ENCODE measurements around the gene RNF212B.
A peak's percentile ranks its signal among the peaks of the same experiment; 100 is the strongest.
"Not testable (repeated sequence)": the region's sequence is repeated elsewhere in the genome, so short reads cannot be mapped to it uniquely, and the experiment has no call there.

Gene RNF212B

DNA sequence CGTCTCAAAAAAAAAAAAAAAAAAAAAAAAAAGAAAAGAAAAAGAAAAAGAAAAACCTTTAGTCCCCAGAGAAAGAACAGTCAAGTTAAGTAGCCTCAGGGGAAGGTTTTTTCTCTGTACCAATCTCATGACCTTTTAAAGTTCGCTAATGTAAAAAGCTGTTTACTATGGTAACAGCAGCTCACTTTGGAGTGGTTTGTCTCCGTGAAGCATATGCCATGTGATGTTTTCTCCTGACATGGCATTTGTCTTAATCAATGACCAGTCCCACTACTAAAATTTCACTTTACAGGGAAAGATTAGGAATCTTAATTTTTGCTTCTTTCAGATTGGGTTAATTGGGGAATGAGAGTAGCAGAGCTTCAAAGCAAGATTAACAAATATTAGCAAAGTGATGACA, 4.3 kb downstream of the RNF212B start:
- DNase-seq (ENCODE audit: low read depth in 2 of 2, low spot score in 1 of 2), result no peak

DNA sequence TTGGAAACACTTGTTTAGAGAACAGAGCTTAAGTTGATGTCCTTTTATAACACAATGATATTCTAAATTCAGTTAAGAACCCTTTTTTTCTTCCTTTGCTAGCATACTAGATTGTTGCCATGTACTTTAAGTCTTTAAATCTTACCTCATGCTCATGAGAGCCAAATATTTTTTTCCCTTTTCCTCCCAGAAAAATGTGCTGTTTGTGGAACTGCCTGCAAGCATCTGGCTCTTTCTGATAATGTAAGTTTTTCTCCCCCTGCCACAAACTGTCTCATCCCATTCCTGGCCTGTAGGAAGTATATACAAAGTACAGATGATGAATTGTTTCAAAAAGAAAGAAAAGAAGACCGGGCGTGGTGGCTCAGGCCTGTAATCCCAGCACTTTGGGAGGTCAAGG, 5.3 kb downstream of the RNF212B start:
- DNase-seq (ENCODE audit: low read depth in 2 of 2, low spot score in 1 of 2), result no peak

DNA sequence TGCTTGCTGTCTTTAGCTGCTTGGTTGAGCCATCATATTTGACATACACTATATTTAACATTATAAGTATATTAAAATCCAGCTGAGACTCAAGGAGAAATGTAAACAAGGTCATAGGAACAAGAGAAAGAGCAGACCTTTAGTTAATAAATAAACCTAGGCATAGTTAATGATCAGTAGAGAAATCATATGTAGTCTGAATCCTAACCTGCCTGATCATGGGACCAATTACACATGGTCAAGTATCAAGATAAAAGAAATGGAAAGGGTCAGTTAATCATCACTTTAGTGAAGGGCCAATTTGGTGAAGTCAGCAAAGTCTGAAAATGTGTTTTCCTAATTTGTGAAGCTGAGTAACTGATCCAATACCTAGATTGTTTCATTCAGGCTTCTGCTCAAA, 7.5 kb downstream of the RNF212B start:
- DNase-seq (ENCODE audit: low read depth in 2 of 2, low spot score in 1 of 2), result no peak

DNA sequence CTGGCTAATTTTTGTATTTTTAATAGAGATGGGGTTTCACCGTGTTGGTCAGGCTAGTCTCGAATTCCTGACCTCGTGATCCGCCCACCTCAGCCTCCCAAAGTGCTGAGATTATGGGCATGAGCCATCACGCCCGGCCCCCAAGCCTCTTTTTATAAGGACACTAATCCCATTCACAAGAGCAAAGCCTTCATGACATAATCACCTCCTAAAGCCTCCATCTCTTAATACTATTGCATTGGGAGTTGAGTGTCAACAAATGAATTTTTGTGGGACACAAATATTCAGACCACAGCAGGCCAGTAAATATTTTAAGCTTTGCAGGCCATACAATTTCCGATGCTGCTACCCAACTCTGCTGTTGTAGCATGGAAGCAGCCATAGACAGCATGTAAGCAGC, 10.9 kb downstream of the RNF212B start:
- DNase-seq (ENCODE audit: low read depth in 2 of 2, low spot score in 1 of 2), result no peak

DNA sequence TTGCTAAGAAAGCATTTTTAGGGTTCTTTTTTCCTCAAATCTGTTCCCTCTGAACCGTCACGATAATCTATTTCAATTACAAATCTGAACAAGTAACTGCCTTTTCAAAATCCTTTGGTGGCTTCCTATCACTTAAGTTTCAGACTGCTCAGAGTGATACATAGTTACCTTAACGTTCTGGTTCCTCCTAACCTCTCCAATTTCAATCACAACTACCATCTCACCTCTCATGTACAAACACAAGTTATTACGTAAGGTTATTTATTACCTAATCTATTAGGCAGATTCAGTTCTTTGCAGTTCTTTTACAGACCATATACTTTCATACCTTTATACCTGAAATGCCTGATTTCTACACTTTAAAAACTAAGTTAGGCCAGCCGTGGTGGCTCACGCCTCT, 12.1 kb downstream of the RNF212B start:
- no peak for DNase-seq (ENCODE audit: low read depth in 2 of 2, low spot score in 1 of 2)

DNA sequence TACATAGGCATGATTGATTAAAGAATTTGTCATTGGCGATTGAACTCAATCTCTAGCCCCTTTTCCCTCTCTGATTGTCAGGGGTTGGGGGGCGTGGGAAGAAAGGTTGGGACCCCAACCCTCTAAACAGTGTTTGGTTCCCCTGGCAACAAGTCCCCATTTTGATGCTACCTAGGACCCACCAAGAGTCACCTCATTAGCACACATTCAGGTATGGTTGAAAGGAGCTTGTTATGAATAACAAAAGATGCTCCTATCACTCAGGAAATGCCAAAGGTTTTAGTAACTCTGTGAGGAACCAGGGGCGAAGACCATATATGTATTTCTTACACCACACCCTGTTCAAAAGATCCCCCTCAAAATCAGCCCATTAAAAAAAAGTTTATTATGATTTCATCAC, 14.3 kb downstream of the RNF212B start:
- DNase-seq (ENCODE audit: low read depth in 2 of 2, low spot score in 1 of 2), result no peak

DNA sequence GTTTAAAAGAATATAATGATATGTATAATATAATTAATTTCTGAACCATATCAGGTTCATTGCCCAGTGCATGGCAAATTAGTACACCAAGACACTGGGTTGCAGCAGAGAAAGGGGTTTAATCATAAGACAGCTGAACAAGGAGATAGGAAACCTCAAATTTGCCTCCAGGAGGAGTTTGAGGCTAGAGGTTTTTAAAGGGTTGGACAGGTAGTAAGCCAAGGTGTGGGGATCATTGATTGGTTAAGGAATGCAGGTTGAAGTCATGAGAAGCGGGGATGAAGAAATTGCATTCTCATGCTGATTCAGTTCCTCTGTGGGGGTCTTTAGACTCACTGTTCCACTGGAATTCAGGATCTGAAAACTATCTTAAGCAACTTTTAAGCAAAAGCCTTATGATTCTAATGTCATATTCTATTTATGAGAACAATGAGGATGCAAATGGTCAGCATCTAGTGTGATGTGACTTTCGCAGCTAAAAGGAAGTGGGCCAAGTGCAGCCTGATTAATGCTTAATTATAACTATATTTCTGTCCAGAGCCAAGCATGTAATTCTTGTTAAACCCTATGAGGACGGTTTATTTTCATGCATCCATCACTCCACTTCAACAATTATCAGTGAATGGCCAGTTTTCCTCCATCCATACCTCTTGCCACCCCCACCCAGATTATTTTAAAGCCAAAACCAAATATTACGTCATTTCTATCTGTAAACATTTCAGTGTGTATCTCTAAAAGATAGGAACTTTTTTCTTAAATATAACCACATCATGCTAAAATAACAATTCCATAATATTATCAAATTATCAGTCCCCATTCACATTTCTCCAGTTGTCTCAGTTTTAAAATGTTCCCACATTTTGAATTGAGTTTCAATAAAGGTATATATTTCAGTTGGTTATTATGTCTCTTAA, 14.9 kb downstream of the RNF212B start:
- no peak for DNase-seq (ENCODE audit: low read depth in 2 of 2, low spot score in 1 of 2)

DNA sequence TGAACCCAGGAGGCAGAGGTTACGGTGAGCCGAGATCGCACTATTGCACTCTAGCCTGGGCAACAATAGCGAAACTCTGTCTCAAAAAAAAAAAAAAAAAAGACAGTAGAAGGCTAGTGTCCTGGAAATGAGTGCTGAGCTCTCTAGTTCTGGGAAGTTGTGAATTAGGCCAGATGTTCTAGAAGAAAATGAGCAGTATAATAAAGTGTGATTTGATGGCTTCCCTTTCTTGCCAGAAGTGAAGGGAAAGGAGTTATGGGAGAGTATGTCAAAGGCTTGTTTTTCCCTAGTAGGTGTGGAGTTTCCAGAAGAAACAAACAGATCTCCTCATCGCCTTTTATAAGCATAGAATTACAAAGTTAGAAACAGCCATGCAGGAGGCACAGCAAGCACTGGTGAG, 20.5 kb downstream of the RNF212B start:
- no peak for DNase-seq (ENCODE audit: low read depth in 2 of 2, low spot score in 1 of 2)

DNA sequence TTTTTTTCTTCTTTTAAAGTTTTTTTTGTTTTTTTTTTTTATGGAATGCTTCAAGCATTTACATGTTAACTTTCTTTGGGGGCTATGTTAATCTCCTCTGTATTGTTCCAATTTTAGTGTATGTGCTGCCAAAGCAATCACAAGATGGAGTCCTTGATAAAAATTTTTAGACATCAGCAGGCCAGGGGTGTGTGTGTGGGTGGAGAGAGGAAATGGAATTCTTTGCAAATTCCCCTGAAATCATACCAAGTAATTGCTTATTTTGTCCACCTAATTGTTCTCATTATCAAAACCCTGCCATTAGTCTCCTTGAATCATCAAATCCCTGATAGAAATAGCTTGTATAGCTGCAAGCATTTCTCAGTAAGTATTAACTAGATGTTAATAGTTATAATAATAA, 21.7 kb downstream of the RNF212B start:
- DNase-seq (ENCODE audit: low read depth in 2 of 2, low spot score in 1 of 2), result no peak

DNA sequence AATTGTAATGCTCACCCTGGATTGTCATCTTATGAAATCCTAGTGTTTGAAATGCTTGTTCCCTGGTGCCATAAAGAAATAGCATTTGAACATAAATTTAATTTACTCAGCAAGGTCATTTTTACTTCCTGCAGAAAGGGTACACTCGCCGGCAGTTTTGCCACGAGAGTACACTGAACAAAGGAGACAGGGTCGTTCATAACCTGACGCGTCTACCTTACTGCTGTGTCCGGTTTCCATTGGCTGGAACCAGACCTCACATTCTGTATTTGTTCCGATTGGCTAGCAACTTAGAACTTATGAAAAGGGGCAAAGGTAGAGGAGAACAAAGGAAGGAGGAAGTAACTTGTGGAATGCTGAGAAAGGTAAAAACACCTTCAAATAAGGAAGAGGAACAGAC, 23.1 kb downstream of the RNF212B start:
- DNase-seq (ENCODE audit: low read depth in 2 of 2, low spot score in 1 of 2), result not testable (repeated sequence)

DNA sequence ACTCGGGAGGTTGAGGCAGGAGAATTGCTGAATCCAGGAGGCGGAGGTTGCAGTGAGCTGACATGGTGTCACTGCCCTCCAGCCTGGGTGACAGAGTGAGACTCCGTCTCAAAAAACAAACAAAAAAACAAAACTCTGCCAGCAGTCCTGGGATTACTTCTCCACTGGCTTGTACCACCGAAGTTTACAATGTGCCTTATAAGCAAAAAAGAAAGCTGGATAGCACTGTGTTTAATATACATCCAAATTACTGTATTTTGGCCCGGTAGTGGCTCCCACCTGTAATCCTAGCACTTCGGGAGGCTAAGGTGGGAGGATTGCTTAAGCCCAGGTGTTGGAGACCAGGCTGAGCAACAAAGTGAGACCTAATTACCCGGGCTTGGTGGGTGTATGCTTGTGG, 31.5 kb downstream of the RNF212B start:
- no peak for DNase-seq (ENCODE audit: low read depth in 2 of 2, low spot score in 1 of 2)

DNA sequence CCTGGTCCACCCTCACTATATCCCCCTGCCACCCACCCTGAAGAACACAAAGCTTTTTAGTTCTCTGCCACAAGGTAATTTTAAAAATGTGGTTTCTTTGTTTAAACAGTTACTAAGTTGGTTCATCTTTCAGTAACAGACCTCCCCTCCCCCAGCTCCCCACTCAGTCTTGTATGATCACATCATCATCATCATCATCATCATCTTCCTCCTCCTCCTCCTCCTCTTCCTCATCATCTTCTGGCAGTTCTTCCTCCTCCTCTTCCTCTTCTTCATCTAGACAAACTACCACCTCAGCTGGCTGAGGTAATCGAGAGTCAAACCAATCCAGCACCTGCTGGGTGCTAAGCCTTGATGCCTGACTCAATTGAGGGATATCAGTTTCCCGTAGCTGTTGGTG, 37.7 kb downstream of the RNF212B start:
- DNase-seq (ENCODE audit: low read depth in 2 of 2, low spot score in 1 of 2), result no peak

DNA sequence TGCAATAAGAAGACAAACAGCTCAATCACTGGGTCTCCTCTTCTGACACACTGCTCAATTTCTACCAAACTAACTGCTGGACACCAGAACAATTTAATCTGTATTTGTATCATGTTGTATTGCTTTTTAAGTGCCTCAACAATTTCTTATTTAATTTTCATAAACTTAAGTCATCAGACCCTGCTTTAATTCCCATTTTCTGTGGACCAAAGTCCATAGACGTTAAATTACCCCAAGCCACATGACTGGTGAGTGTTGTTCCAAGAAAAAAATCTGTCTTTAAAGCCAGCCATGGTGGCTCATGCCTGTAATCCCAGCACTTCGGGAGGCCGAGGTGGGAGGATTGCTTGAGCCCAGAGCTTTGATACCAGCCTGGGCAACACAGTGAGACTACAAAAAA, 39.5 kb downstream of the RNF212B start:
- no peak for DNase-seq (ENCODE audit: low read depth in 2 of 2, low spot score in 1 of 2)

DNA sequence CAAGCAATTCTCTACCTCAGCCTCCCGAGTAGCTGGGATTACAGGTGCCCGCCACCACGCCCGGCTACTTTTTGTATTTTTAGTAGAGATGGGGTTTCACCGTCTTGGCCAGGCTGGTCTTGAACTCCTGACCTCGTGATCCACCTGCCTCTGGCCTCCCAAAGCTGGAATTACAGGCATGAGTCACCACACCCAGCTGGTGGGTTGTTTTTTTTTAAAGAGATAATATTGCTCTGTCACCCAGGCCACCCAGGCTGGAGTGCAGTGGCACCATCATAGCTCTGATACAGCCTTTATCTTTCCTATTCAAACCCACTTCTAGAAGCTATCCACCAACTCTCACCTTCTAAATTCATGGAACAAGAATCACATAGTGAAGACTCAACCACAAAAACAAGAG, 40.2 kb downstream of the RNF212B start:
- not testable (repeated sequence) for DNase-seq (ENCODE audit: low read depth in 2 of 2, low spot score in 1 of 2)

DNA sequence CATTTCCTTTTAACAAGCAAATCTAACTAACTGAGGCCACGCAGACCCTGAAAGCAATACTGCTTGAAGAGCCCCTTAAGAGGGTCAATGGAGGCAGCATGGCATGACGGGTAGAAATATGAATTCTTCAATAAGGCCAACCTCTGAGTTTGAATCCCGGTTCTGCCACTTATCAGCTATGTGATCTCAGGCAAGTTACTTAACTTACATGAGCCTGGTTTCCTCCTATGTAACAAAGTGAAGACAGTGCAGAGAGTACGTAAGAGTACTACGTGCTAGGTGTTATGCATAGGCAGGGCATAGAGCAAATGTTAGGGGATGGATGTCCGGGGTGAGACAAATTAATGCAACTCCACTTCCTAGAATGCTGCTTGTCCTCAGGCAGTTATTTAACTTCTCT, 43.5 kb downstream of the RNF212B start:
- no peak for DNase-seq (ENCODE audit: low read depth in 2 of 2, low spot score in 1 of 2)

DNA sequence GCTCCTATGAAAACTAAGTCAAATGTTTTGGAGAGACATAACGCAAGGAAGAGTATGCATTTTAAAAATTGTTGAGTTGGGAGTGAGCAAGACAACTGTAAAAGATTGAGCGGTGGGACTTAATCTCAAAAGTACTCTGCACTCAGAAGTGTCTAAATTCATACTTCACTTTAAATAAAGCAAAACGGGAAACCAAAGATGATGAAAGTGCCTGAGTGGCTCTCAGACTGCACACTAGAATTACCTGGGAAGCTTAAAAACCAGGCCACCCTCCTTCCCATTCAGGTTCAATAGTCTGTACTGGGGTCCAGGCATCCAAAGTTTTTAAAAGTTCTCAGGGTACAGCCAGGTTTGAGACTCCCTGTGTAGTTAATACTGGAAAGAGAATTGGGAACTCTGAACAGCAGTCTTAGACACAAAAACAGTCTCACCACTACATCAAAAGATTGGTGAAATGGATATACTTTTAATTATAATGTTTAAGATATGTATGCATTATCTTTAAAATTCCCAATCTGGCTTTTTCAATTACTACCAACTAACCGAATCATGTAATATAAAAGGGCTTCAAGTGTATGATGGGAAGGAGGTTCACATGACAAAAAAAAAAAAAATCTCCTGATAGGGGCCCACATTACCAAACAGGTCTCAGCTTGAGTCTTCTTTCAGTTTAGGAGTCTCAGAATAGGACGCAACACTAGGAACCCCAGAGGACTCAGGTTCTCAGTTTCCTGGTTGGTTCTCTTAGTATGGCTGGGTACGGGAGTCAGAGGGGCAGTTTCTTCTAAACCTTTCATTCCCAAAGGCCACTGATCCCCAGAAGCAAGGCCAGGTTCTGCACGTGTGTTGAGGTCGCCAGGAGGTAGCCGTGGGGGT, 47.2 kb downstream of the RNF212B start:
- no peak for DNase-seq (ENCODE audit: low read depth in 2 of 2, low spot score in 1 of 2)

DNA sequence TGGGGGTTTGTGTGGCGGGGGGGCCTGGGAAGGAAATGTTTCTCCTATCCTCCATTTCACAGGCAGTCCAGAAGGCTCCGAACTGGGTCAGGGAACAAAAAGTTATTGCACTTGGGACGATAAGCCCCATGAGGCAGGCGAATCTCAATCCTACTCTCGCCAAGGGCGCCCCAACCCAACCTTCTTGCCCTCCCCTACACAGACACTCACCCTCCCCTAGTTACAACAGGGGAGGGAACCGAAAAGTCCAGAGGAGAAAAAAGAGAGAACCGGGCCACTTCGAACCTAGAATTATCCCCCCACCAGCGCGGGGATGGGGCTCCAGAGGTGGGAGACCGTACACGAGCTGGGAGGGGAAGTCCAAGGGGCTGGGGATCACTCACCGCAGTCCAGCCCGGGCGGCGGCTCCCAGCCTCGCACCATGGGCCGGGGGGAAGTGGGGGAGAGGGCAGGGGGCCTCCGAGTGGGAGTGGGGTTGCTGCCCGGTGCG, 47.8 kb downstream of the RNF212B start:
- DNase-seq (ENCODE audit: low read depth in 2 of 2, low spot score in 1 of 2), result no peak

DNA sequence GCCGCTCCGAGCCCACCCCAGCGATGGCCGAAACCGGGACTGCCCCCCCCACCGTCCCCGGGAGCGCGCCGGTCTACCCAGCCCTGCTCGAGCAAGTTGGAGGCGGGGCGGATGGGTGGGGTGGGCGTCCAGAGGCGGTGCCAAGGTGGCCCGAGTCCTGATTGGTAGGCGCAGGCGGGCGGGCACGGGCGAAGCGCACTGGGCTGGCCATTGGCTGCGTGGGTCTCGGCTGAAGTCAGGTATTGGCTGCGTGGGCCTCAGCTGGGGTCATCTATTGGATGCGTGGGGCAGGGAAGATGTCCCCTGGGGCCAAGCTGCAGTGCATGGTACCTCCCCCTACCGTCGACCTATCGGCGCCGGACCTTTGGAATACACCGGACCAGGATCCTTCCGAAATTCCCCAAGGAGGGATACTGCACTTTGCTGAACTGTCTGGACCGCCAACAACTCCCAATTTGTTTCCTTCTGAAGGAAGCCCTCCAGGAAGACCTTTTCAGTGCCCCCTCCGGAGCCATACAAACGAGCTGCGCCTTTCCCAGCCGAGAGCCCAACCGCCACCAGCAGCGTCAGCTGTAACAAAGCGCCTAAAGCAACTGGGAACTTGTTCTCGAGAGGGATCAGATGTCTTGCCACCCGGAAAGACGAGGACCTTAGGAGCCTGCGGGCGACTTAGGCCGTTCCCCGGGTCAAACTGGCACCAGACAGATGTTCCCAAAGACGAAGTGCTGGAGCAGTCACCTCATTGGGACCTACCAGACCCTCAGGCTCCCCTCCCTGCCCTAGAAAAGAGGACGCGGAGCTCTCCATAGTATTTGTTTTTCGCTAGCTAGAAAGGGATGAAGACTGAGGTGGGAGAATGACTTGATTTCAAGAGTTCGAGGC, 48.5 kb downstream of the RNF212B start, which contains the start of gene HOMEZ:
HOMEZ (minus strand) TSS at position 113 of the 882 bp plus-strand sequence. CDS start 180 bp downstream, outside the sequence.
- peak; percentile 94 to 97 for DNase-seq (ENCODE audit: low read depth in 2 of 2, low spot score in 1 of 2)

DNA sequence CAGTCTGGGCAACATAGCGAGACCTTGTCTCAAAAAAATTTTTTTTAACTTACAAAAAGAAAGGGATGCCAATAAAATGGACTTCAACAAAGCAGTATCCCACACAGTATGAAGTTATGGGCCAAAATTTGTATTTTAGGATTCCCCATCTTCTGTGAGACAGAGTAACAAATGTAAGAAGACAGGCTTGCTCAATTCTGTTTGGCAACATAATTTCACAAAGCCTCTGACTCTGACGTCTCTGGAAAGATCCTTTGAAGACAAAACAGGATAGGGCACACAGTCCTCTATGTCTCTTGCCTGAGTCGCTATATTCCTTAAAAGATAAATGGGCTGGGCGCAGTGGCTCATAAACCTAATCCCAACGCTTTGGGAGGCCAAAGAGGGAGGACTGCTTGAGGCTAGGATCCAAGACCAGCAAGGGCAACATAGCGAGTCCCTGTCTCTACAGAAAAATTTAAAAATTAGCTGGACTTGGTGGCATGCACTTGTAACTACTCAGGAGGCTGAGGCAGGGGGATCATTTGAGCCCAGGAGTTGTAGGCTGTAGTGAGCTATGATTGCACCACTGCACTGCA, 49.3 kb downstream of the RNF212B start:
- no peak for DNase-seq (ENCODE audit: low read depth in 2 of 2, low spot score in 1 of 2)

DNA sequence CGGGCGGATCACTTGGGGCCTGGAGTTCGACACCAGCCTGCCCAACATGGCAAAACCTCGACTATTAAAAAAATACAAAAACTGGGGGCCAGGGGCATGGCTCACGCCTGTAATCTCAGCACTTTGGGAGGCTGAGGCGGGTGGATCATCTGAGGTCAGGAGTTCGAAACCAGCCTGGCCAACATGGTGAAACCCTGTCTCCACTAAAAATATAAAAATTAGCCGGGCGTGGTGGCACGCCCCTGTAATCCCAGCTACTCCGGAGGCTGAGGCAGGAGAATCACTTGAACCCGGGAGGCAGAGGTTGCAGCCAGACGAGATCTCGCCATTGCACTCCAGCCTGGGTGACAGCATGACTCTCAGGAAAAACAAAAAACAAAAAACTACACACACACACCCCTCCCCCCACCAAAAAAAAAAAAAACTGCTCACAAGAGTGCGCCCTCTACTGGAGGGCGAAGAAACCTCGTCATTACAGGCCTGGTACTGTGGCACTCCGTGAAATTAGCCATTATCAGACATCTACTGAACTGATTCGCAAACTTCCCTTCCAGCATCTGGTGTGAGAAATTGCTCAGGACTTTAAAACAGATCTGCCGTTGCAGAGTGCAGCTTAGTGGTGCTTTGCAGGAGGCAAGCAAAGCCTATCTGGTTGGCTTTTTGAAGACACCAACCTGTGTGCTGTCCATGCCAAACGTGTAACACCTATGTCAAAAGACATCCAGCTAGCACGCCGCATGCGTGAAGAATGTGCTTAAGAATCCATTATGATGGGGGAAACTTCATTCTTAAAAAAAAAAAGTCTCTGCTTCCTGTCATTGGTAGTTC, 57.2 kb downstream of the RNF212B start:
- no peak for DNase-seq (ENCODE audit: low read depth in 2 of 2, low spot score in 1 of 2)
